IMR-90 (cell line): Measurements from ENCODE around the gene NTMT1. TPM values are rescaled to one million over a fixed set of nuclear protein-coding genes. Genes with fewer than 3 reads are reported as not detected.
A peak's percentile ranks its signal among the peaks of the same experiment; 100 is the strongest.

ENCODE experiments used
- FOS ChIP-seq: fragments of 150-350 bp; IDR thresholded peaks from 2 replicates; pipeline ENCODE4 v1.6.1; 2016; ENCODE audit warnings: low read depth, low read length
- MXI1 ChIP-seq: IDR thresholded peaks from 2 replicates; pipeline ENCODE4 v1.6.1; 2012; ENCODE audit warnings: low read depth, mild to moderate bottlenecking, low read length, moderate library complexity, borderline replicate concordance
- polyA plus RNA-seq, 3 experiments: library from polyadenylated mRNA; depleted of rRNA; stranded (reverse); fragments of >200 nt; gene quantifications; 2 replicates each; pipeline ENCODE4 v1.2.3, GENCODE V29; 2012; ENCODE audit warnings: low replicate concordance in 1 of 3
- total RNA-seq: library from RNA; depleted of rRNA; stranded (reverse); fragments of >200 nt; gene quantifications from 2 replicates; pipeline ENCODE4 v1.2.3, GENCODE V29; 2012
- TF ChIP-seq, protein P1 (sequence below): conservative IDR thresholded peaks from 2 replicates; pipeline ENCODE4 v1.5.1; 2012; ENCODE audit warnings: mild to moderate bottlenecking, low read depth, low read length, improper control_type of control experiment

Gene NTMT1
- total and polyA plus RNA-seq, 2 of the 4 experiments (the other 2 are of a cell fraction), result 68.1 to 88.1 TPM

DNA sequence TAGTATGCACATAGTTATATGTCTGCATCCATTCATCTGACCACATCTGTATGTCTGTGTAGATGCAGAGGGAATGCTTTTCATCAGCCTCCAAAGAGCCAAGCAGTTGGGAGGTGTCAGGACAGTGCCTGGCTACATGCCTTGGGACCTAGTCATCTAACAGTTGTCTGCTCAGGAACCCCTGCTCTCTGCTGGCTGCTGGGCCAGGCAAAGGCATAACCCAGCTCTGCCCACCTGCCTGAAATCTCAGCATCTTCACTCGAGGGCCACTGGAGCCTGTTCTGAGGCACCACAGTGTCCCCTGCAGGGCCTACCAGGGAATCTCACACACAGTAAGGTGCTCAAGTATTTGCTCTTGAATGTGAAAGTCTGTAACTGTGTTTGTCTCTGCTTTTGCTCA lies 8.8 kb upstream of the NTMT1 start (continued):
- TF ChIP-seq FOS, result no peak; the same call in 1 of the 2 replicates
- no peak for TF ChIP-seq MXI1
- TF ChIP-seq, protein P1, sequence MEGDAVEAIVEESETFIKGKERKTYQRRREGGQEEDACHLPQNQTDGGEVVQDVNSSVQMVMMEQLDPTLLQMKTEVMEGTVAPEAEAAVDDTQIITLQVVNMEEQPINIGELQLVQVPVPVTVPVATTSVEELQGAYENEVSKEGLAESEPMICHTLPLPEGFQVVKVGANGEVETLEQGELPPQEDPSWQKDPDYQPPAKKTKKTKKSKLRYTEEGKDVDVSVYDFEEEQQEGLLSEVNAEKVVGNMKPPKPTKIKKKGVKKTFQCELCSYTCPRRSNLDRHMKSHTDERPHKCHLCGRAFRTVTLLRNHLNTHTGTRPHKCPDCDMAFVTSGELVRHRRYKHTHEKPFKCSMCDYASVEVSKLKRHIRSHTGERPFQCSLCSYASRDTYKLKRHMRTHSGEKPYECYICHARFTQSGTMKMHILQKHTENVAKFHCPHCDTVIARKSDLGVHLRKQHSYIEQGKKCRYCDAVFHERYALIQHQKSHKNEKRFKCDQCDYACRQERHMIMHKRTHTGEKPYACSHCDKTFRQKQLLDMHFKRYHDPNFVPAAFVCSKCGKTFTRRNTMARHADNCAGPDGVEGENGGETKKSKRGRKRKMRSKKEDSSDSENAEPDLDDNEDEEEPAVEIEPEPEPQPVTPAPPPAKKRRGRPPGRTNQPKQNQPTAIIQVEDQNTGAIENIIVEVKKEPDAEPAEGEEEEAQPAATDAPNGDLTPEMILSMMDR, result peak; percentile 73
